Endothelial cell (in vitro differentiated cells): ENCODE data around the gene KMO. TPM values are rescaled to one million over a fixed set of nuclear protein-coding genes. Genes with fewer than 3 reads are reported as not detected.

ENCODE experiments used
- DNase-seq: peaks from one replicate; pipeline ENCODE4 v3.0.0; 2021; ENCODE audit warnings: low spot score
- H3K27ac Mint-ChIP-seq: one replicate; pipeline ENCODE4 v1.8.0; 2021; ENCODE audit warnings: mixed read lengths, inconsistent platforms; ENCODE audit not compliant: unreplicated experiment
- H3K27me3 Mint-ChIP-seq: one replicate; pipeline ENCODE4 v1.8.0; 2021; ENCODE audit warnings: mild to moderate bottlenecking, moderate library complexity, mixed read lengths, inconsistent platforms; ENCODE audit not compliant: unreplicated experiment
- H3K36me3 Mint-ChIP-seq: one replicate; pipeline ENCODE4 v1.8.0; 2021; ENCODE audit warnings: mild to moderate bottlenecking, low read depth, mixed read lengths, inconsistent platforms; ENCODE audit not compliant: unreplicated experiment
- H3K4me1 Mint-ChIP-seq: one replicate; pipeline ENCODE4 v1.8.0; 2021; ENCODE audit warnings: mild to moderate bottlenecking, mixed read lengths, inconsistent platforms; ENCODE audit not compliant: unreplicated experiment
- H3K4me3 Mint-ChIP-seq: one replicate; pipeline ENCODE4 v1.8.0; 2021; ENCODE audit warnings: mild to moderate bottlenecking, mixed read lengths, inconsistent platforms; ENCODE audit not compliant: unreplicated experiment
- H3K9me3 Mint-ChIP-seq: one replicate; pipeline ENCODE4 v1.8.0; 2021; ENCODE audit warnings: mixed read lengths, inconsistent platforms; ENCODE audit not compliant: unreplicated experiment
- total RNA-seq: library from RNA; stranded (reverse); fragmentation: NEBNext Ultra II Directional; extraction: Animal tissue kit (Norgen Biotek cat#: 25700); gene quantifications from one replicate; pipeline ENCODE4 v1.2.1, GENCODE V29; 2021; ENCODE audit not compliant: unreplicated experiment
- TF ChIP-seq, protein P1 (sequence below): fragments of 200-600 bp; sonication (generic); IDR thresholded peaks from one replicate; pipeline ENCODE4 v1.5.0; 2021; ENCODE audit warnings: antibody characterized with exemption; ENCODE audit not compliant: unreplicated experiment

KMO gene
- total RNA-seq, 1 donor from 2014 or later, result not detected

DNA sequence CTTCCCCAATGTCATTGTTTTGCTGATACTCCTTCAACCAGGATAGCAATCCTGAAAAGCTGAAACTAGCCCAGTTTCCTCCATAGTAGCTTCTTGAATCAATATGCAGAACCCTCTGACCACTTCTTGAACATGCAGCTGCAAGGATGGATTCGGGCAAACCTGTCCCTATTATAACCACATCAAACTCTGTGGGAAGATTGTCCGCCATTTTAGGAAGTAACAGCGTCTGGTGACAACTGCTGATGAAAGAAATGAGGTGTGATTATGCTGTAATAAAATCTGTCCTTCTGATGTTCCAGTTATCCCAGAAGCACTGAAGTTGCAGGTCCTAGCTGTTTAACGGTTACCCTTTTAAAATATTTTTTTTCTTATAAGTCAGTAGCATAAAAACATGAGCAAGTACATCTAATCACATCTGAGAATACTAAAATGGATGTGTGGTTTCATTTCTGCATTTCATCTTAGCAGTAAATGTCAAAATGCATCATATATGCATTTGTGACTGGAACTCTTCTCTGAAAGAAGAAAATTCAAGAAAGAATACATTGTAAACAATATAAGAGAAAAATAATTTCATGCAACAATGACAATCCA lies 103.5 kb downstream of the KMO start:
- Mint-ChIP-seq H3K9me3 (no peaks in the 10 kb centered on the region), H3K4me3 (no peak overlapping the region), H3K36me3 (peaks cover 7% of the 10 kb centered on the region), H3K4me1 (peaks cover 26% of the 10 kb centered on the region), H3K27ac (no peak overlapping the region), H3K27me3 (no peaks in the 10 kb centered on the region)
- TF ChIP-seq, protein P1, sequence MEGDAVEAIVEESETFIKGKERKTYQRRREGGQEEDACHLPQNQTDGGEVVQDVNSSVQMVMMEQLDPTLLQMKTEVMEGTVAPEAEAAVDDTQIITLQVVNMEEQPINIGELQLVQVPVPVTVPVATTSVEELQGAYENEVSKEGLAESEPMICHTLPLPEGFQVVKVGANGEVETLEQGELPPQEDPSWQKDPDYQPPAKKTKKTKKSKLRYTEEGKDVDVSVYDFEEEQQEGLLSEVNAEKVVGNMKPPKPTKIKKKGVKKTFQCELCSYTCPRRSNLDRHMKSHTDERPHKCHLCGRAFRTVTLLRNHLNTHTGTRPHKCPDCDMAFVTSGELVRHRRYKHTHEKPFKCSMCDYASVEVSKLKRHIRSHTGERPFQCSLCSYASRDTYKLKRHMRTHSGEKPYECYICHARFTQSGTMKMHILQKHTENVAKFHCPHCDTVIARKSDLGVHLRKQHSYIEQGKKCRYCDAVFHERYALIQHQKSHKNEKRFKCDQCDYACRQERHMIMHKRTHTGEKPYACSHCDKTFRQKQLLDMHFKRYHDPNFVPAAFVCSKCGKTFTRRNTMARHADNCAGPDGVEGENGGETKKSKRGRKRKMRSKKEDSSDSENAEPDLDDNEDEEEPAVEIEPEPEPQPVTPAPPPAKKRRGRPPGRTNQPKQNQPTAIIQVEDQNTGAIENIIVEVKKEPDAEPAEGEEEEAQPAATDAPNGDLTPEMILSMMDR, result no peak
- no peak for DNase-seq

DNA sequence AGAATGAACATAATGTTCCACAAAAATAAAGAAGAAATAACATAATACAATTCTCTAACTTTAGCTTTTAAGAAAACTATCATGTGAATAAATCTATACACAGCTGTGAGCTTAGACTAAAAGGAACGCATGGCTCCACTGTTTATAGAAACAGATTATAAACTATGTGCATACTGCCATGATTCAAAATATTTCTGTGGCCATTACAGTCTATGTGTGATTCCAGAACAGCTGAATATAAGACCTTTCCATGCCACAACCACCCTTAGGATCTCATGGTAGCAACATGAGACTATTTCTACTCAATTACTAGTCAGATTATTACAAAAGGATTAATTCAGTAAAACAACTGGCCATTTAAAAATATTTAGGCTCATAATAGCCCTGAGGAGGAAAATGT lies 104.1 kb downstream of the KMO start:
- Mint-ChIP-seq H3K36me3 (peaks cover 7% of the 10 kb centered on the region), H3K4me3 (no peak overlapping the region), H3K27me3 (no peaks in the 10 kb centered on the region), H3K9me3 (no peaks in the 10 kb centered on the region), H3K27ac (no peak overlapping the region), H3K4me1 (peaks cover 26% of the 10 kb centered on the region)
- no peak for DNase-seq
- TF ChIP-seq, protein P1, result no peak

DNA sequence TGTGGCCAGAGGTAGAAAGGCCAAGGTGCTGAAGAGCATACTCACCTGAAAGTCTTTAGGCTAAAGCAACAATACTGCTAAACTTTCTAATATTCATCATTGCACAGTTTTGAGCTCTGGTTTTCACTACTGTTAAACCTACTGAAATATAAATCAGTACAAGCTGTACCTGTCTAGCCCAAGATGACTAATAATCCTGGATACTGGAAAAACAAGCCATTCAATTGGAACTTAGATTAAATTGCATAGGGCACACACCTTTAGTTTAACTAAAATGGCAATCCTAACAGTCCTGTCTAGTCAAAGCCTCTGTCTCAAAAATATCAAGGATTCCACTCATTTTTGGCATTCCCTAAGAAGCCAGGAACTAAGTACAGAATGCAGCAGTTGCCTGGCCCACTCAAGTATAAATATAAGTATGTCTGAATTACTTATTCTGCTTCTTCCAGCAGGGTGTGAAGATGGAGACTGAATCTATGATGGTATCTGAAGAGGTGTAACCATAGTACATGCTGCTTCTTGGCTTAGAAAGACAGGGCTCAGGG lies 104.9 kb downstream of the KMO start:
- Mint-ChIP-seq H3K9me3 (no peaks in the 10 kb centered on the region), H3K27ac (no peak overlapping the region), H3K4me1 (peaks cover 26% of the 10 kb centered on the region), H3K36me3 (peaks cover 7% of the 10 kb centered on the region), H3K27me3 (peaks cover 2% of the 10 kb centered on the region), H3K4me3 (no peak overlapping the region)
- no peak for DNase-seq
- TF ChIP-seq, protein P1, result no peak

DNA sequence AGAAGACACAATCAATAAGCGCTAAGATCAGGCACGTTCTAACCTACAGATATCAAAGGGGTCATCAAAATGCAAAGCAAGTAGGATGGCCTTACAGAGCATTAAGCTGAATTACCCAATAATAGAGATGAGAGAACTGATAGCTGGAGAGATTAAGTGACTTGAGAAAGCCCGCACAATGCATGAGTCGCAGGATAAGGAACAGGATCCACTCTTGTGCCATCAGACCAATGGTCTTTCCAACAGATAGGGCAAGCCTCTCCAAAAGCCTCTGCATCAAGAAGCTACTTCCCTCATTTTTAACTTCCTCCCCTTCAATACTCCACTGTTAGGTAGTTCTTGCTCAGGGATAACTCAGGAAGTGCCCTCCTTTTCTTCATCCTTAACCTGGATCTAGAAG lies 105.4 kb downstream of the KMO start:
- H3K27ac Mint-ChIP-seq, result no peak overlapping the region

More for the DNA sequence above, 105.4 kb downstream of the KMO start:
- peaks cover 2% of the 10 kb centered on the region for H3K27me3 Mint-ChIP-seq
- H3K4me1 Mint-ChIP-seq, result peaks cover 26% of the 10 kb centered on the region
- H3K4me3 Mint-ChIP-seq, result no peak overlapping the region
- peaks cover 7% of the 10 kb centered on the region for H3K36me3 Mint-ChIP-seq
- DNase-seq, result no peak
- no peaks in the 10 kb centered on the region for H3K9me3 Mint-ChIP-seq
- TF ChIP-seq, protein P1, result no peak
